Activated naive CD4-positive, alpha-beta T cell treated with anti-CD3 and anti-CD28 coated beads, Interleukin-2, amount 50 U/mL, for 72 hours (primary cell): ENCODE data around the gene RBM19. TPM values are rescaled to one million over a fixed set of nuclear protein-coding genes. Genes with fewer than 3 reads are reported as not detected.
"Not testable (repeated sequence)": the region's sequence is repeated elsewhere in the genome, so short reads cannot be mapped to it uniquely, and the experiment has no call there.

Experiments
- ATAC-seq, 2 donors: fragments of 150-1000 bp; cut with Tn5 transposase; 2 replicates each; pipeline ENCODE4 v1.10.0; 2021; ENCODE audit warnings: mild to moderate bottlenecking in 2 of 2, moderate library complexity in 2 of 2
- DNase-seq, 2 donors: peaks; one replicate each; pipeline ENCODE4 v3.0.0; 2021 to 2022; ENCODE audit warnings: low spot score in 2 of 2
- H3K27ac Mint-ChIP-seq, 2 donors: one replicate each; pipeline ENCODE4 v1.8.0; 2022; ENCODE audit warnings: mild to moderate bottlenecking in 2 of 2, mixed read lengths in 2 of 2
- H3K36me3 Mint-ChIP-seq, 2 donors: one replicate each; pipeline ENCODE4 v1.8.0; 2022; ENCODE audit warnings: mixed read lengths in 2 of 2
- H3K9me3 Mint-ChIP-seq, 2 donors: one replicate each; pipeline ENCODE4 v1.8.0; 2022; ENCODE audit warnings: mixed read lengths in 2 of 2
- total RNA-seq, 2 donors: library from RNA; stranded (reverse); gene quantifications; one replicate each; pipeline ENCODE4 v1.2.3, GENCODE V29; 2022

The RBM19 gene, protein sequence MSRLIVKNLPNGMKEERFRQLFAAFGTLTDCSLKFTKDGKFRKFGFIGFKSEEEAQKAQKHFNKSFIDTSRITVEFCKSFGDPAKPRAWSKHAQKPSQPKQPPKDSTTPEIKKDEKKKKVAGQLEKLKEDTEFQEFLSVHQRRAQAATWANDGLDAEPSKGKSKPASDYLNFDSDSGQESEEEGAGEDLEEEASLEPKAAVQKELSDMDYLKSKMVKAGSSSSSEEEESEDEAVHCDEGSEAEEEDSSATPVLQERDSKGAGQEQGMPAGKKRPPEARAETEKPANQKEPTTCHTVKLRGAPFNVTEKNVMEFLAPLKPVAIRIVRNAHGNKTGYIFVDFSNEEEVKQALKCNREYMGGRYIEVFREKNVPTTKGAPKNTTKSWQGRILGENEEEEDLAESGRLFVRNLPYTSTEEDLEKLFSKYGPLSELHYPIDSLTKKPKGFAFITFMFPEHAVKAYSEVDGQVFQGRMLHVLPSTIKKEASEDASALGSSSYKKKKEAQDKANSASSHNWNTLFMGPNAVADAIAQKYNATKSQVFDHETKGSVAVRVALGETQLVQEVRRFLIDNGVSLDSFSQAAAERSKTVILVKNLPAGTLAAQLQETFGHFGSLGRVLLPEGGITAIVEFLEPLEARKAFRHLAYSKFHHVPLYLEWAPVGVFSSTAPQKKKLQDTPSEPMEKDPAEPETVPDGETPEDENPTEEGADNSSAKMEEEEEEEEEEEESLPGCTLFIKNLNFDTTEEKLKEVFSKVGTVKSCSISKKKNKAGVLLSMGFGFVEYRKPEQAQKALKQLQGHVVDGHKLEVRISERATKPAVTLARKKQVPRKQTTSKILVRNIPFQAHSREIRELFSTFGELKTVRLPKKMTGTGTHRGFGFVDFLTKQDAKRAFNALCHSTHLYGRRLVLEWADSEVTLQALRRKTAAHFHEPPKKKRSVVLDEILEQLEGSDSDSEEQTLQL
- 10 to 100 TPM; 63.6 to 86.0 TPM for total RNA-seq

DNA sequence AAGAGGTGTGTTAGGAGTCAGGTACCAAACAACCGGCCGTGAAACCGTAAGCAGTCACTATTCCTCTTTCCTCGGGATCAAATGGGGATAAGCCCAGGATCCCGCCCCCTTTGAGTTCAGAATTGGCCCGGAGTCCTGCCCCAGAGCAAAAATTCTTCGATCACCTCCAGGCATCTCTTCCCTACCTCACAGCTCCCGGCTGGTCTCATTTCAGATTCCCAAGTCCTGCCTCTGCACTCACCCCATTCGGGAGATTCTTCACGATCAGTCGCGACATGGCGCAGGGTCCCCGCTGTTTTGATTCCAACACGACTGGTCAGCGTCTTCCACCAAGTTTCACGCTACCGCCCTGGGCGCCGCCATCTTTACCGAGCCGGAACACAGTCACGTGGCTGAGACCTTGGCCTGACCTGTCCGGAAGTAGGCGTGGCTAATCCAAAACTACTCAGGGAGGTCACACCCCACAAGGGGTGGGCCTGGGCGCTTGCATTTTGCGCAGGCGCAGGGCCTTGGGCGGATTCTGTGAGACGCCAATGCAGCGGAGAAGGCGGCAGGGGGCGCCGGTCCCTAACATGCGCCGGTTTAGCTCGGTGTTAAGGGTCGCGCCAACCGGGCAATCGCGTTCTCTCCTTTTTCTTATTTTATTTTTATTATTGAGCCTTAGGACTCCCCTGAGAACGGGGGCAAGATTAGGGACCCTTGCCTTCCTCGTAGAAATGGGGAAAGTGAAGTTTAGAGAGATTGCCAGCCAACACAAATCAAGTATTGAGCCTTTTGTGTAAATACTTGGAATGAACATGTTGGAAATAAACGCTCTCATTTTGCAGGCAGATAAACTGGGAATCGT, at the start of gene RBM19:
Gene RBM19, minus strand, starts transcription at position 375 of the 847 bp plus-strand sequence. Its CDS starts 98 bp downstream, at position 277.
- peak; percentile 62 to 81 for ATAC-seq
- Mint-ChIP-seq H3K9me3 (no peaks in the 10 kb centered on the region), H3K36me3 (peaks cover 27 to 29% of the 10 kb centered on the region in 2 donors), H3K27ac (peak within 1 kb of the TSS; percentile 99 to 100)
- peak; percentile 97 to 98 for DNase-seq

DNA sequence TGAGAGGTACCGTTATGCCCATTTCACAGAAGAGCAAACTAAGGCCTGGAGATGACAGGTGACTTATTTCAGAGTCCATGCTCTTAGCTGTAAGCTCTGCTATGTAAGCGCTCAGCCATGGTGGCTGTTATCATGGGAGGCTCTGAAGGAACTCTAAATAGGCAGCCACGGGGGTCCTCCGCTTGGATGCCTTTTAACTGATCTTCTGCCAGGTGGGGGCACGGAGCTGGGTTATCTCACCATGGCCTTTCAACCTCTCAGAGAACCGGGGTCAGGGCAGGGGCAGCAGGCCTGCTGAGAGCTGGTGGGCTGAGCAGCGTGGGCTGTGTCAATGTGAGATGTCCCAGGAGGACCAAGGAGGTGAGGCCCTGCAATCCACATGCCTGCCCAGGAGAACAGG, 49.7 kb upstream of the RBM19 start:
- ATAC-seq (no peak), DNase-seq (no peak)
- Mint-ChIP-seq H3K9me3 (no peaks in the 10 kb centered on the region), H3K36me3 (no peaks in the 10 kb centered on the region), H3K27ac (no peak overlapping the region)

DNA sequence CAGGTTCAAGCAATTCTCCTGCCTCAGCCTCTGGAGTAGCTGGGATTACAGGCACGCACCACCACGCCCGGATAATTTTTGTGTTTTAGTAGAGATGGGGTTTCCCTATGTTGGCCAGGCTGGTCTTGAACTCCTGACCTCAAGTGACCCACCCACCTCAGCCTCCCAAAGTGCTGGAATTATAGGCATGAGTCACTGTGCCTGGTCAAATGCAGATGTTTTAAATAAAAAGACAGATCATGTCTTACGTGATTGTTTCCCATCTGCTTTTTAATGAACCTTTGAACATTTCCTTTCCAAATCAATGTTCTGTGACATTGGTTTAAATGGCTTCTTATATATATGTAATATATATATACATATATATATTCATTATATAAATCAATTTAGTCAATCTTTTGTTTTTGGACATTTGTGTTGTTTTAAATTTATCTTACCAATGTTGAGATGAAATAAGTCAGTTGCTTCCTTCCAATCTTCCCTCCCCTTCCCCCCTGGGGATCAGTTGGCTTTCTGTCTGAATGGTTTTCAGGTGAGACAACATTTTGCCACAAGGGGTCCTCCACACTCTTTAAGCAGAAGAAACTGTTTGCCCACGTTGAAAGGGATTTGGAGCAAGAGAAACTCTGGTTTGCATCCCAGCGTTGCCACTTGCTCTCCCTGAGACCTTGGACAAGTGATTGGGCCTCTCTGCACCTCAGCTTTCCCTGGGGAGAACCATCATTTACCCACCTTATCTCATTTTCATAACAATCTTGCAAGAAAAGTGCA, 47.6 kb upstream of the RBM19 start:
- Mint-ChIP-seq H3K36me3 (no peaks in the 10 kb centered on the region), H3K9me3 (no peaks in the 10 kb centered on the region), H3K27ac (no peak overlapping the region)
- no peak for ATAC-seq
- no peak for DNase-seq

DNA sequence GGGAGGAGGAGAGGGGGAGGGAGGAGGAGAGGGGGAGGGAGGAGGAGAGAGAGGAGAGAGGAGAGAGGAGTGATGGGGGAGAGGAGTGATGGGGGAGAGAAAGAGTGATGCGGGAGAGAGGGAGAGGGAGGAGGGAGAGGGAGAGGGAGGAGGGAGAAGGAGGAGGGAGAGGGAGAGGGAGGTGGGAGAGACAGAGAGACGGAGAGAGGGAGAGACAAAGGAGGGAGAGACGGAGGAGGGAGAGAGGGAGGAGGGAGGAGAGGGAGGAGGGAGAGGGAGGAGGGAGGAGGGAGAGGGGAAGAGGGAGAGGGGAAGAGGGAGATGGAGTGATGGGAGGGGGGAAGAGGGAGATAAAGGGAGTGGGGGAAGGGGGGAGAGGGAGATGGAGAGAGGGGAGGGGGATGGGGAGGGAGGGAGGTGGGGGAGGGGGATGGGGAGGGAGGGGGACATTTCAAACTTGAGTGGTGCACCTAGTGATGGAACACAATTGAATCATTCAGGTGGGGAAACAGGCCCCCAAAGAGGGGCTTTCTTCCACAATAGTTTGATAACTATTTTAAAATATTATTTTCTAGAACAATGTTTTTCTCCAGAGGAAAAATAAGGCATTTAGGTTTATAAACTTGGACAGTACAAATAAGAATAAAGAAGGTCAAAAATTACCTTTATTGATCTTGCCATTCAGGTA, 46.8 kb upstream of the RBM19 start:
- DNase-seq, result no peak
- Mint-ChIP-seq H3K27ac (no peak overlapping the region), H3K9me3 (no peaks in the 10 kb centered on the region), H3K36me3 (no peaks in the 10 kb centered on the region)
- ATAC-seq, result no peak

DNA sequence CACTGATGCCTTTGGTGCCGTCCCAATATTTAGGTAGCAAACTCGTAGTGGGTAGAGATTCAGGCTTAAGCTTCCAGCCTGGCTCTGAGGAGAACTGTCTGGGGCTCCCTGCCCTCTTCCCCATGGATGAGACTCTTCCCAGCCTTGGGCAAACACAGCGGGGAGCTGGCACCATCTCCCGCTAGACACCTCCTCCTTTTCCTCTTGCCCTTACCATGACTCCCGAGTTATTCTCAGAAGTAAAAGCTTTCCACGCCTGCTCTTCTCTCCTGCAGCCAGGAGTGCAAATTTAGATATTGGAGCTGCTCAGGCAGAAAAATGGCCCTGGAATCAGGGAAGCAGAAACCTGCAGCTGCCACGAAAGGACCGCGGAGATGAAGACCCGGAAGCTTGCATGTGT, 45.6 kb upstream of the RBM19 start:
- H3K9me3 Mint-ChIP-seq, result no peaks in the 10 kb centered on the region
- DNase-seq (no peak), ATAC-seq (no peak)
- H3K36me3 Mint-ChIP-seq, result no peaks in the 10 kb centered on the region
- no peak overlapping the region for H3K27ac Mint-ChIP-seq

DNA sequence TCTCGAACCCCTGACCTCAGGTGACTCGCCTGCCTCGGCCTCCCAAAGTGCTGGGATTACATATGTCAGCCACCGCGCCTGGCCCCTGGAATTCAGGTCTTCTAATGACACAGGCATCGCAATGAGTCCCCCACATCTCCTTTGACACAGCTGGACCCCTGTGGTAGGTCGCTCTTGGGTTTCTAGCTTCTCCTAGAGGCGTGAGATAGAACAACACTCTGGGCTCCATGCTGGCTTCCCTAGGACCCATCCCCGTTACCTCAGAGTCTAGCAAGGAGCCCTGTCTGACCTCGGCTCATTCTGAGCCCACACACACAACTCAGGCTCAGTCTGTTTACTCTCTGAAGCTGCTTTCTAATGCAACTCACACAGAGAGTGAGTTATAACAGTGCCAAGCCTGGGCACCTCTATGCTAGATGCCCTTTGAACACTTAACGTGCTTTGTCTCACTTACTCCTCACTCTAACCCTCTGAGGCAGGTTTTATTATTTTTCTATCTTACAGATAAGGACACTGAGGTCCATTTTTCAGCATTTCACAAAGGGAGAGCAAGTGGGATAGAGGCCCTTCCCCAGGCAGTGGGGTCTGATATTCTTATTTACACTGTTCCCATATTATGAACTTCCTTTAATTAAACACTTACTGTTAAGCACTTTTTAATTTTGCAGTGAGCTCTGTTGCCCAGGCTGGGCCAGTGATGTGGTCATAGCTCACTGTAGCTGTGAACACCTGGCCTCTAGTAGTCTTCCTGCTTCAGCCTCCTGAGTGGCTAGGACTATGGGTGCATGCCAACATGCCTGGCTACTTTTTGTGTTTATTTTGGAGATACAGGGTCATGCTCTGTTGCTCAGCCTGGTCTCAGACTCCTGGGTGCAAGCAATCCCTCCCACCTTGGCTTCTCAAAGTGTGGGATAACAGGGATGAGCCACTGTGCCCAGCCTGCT, 40.6 kb upstream of the RBM19 start:
- DNase-seq, result no peak
- H3K9me3 Mint-ChIP-seq, result no peaks in the 10 kb centered on the region
- no peak overlapping the region for H3K27ac Mint-ChIP-seq
- ATAC-seq, result no peak
- H3K36me3 Mint-ChIP-seq, result no peaks in the 10 kb centered on the region

DNA sequence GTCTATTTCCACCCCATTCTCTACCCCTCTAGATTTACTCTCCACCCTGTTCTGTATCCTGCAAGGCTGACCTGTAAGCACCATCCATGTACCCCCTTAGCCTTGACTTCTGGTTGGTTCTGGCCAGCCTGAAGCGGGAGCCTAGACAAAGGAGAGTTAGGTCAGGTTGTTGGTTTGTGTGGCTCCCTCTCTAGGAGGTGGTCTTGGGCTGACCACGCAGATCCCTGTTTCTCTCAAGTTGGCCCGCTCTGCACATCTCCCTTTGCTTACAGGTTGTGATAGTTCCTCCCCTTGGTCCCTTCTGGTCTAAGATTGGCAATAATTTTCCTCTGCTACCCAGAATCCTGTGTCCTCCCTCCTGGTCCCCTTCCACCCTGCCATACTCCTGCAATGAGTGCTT, 38.3 kb upstream of the RBM19 start:
- no peak for ATAC-seq
- Mint-ChIP-seq H3K9me3 (peaks cover 0 to 4% of the 10 kb centered on the region in 2 donors), H3K36me3 (no peaks in the 10 kb centered on the region), H3K27ac (no peak overlapping the region)
- DNase-seq, result no peak

DNA sequence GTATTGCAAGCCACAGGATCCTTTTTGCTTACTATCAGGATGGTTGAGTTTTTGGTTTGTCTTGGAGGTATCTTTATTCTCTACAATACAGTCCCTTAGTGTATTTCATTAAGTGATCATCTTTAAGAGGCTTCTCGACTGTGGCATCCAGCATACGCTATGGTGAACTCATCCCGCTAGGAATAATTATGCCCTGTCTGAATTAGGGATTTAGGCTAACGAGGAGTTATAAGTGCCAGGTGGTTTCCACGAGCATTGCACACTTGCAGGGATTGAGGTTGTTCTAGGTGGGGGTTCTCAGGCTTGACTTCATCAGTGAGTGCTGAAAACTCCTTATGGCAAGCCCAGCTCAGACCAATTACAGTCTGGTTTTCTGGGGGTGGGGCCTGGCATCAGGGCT, 37.2 kb upstream of the RBM19 start:
- peaks cover 0 to 4% of the 10 kb centered on the region in 2 donors for H3K9me3 Mint-ChIP-seq
- no peak for ATAC-seq
- DNase-seq, result no peak
- no peaks in the 10 kb centered on the region for H3K36me3 Mint-ChIP-seq
- no peak overlapping the region for H3K27ac Mint-ChIP-seq

DNA sequence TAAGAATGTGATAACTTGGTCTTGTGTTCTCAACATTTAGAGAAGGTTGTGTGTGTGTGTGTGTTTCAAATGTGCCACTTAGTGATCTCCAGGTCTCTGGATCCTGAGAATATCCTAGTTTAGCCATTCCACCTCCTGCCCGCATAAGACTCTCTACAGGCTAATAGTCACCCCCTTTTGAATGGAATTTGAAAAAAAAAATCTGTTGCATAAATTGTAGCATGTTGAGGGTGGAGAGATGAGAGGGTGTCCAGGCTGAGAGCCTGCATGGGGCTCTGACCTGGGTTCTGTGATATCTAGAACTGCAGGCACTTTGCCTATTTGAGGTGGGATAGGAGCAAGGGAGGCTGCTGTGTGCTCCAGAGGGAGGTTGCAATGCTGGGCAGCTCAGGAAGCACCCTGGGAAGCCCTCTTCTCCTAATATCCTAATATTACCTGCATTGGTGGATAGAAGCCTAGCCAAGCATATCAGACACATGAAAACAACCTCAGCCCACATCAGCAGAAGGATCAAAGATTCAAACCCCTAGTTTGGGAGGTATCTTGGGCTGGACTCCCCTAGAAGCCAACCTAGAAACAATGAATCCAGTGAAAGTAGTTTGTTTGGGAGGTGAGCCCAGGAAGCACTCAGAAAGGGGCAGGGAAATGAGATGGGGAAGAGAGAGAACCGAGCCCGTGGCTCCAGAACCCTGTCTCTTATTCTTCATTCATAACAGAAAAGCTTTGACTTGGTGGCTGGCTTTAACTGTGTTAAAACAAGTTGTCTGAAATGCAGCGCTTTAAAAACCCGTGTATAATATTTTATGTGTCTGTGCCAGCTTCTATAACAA, 35.6 kb upstream of the RBM19 start:
- Mint-ChIP-seq H3K9me3 (peaks cover 0 to 4% of the 10 kb centered on the region in 2 donors), H3K27ac (no peak overlapping the region), H3K36me3 (no peaks in the 10 kb centered on the region)
- ATAC-seq (no peak), DNase-seq (no peak)

DNA sequence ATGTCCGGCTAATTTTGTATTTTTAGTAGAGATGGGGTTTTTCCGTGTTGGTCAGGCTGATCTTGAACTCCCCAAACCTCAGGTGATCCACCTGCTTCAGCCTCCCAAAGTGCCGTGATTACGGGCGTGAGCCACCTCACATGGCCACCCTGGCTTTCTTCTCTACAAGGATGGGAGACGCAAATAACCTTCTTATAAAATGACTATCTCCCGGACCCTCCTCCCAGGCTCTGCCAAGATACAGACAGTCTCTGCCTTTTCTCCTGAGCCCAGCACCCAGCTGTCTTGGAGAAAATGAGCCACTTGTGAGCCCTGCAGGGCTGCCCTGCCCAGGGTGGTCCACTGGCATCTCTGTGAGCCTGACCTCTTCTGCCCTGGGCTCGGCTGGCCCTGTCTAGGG, 34.7 kb upstream of the RBM19 start:
- ATAC-seq (no peak), DNase-seq (no peak)
- Mint-ChIP-seq H3K36me3 (no peaks in the 10 kb centered on the region), H3K27ac (no peak overlapping the region), H3K9me3 (peaks cover 0 to 4% of the 10 kb centered on the region in 2 donors)

DNA sequence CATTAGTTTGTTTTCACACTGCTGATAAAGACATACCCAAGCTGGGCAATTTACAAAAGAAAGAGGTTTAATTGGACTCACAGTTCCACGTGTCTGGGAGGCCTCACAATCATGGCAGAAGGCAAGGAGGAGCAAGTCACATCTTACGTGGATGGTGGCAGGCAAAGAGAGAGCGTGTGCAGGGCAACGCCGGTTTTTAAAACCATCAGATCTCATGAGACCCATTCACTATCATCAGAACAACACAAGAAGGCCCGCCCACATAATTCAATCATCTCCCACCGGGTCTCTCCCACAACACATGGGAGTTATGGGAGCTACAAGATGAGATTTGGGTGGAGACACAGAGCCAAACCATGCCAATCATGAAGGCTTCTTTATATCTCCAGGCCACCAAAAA, 34.1 kb upstream of the RBM19 start:
- DNase-seq, ATAC-seq, H3K9me3 Mint-ChIP-seq, H3K36me3 Mint-ChIP-seq: not testable (repeated sequence)
- H3K27ac Mint-ChIP-seq, result peak overlapping the region in 1 of 2 donors; percentile 40

DNA sequence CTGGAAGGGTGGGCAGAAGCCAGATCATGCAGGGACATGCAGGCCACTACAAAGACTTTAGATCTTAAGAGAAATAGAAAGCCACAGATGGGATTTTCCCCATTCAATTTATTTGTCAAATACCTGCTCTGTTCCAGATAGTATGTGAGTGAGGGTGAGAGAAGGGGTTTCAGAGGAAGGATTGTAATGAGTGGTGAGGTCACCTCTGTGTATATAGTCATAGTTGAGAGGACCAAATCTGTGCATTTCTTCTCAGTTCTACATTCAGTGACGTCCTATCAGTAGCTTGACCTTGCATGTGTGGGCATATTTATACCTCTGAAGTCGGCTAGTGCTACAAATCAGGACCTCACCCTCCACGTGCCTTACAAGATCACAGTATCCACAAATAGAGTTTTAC, 31.2 kb upstream of the RBM19 start:
- Mint-ChIP-seq H3K9me3 (peaks cover 0 to 4% of the 10 kb centered on the region in 2 donors), H3K36me3 (no peaks in the 10 kb centered on the region), H3K27ac (no peak overlapping the region)
- ATAC-seq (peak; percentile 24 to 65), DNase-seq (no peak)

DNA sequence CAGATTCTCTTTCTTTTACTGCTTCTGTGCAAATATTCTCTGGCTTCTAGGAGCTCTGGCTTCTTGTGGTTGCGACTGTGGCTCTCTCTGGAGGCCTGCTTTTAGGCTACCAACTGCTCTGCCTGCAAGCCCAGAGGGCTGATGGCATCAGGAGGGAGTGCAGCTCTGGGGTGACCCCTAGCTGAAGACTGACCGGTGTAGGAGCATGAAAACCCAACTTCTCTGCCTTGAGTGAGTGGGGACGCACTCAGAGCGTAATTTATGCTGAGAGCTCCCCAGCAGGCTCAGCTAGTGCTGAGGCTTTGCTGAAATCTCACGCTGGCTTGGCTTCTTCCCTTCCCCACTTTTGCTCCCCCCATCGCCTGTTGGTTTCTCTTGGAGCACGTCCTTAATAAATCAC, 29.9 kb upstream of the RBM19 start:
- Mint-ChIP-seq H3K27ac (no peak overlapping the region), H3K9me3 (peaks cover 0 to 4% of the 10 kb centered on the region in 2 donors), H3K36me3 (no peaks in the 10 kb centered on the region)
- ATAC-seq, result no peak
- no peak for DNase-seq

DNA sequence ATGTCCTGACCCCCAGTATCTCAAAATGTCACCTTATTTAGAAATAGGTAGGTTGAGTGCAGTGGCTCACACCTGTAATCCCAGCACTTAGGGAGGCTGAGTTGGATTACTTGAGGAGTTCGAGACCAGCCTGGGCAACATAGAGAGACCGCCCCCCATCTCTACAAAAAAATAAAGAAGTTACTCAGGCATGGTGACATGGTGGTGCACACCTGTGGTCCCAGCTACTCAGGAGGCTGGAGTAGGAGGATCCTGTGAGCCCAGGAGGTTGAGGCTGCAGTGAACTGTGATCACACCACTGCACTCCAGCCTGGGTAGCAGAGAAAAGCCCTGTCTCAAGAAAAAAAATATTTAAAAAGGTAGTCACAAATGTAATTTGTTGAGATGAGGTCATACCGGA, 27.9 kb upstream of the RBM19 start:
- Mint-ChIP-seq H3K9me3 (no peaks in the 10 kb centered on the region), H3K36me3 (no peaks in the 10 kb centered on the region), H3K27ac (no peak overlapping the region)
- no peak for DNase-seq
- no peak for ATAC-seq
